IgD-negative memory B cell (primary cell): ENCODE measurements around the gene SLC19A1. TPM values are rescaled to one million over a fixed set of nuclear protein-coding genes. Genes with fewer than 3 reads are reported as not detected.
A peak's percentile ranks its signal among the peaks of the same experiment; 100 is the strongest.

ENCODE experiments used
- H3K27ac Mint-ChIP-seq, 3 donors: one replicate each; pipeline ENCODE4 v1.8.0; 2020 to 2022; ENCODE audit warnings: mild to moderate bottlenecking in 3 of 3, mixed read lengths in 3 of 3, moderate library complexity in 1 of 3
- H3K27me3 Mint-ChIP-seq: one replicate; pipeline ENCODE4 v1.8.0; 2021; ENCODE audit warnings: mixed read lengths
- H3K36me3 Mint-ChIP-seq: one replicate; pipeline ENCODE4 v1.8.0; 2020; ENCODE audit warnings: mild to moderate bottlenecking, mixed read lengths
- H3K4me1 Mint-ChIP-seq, 3 donors: one replicate each; pipeline ENCODE4 v1.8.0; 2020 to 2022; ENCODE audit warnings: mixed read lengths in 3 of 3, mild to moderate bottlenecking in 1 of 3
- H3K4me3 Mint-ChIP-seq, 4 donors: one replicate each; pipeline ENCODE4 v1.8.0; 2020 to 2022; ENCODE audit warnings: mild to moderate bottlenecking in 4 of 4, mixed read lengths in 4 of 4, moderate library complexity in 3 of 4
- H3K9me3 Mint-ChIP-seq, 3 donors: one replicate each; pipeline ENCODE4 v1.8.0; 2020 to 2021; ENCODE audit warnings: mixed read lengths in 3 of 3, mild to moderate bottlenecking in 1 of 3
- polyA plus RNA-seq: library from polyadenylated mRNA; unstranded; fragments of 300-500 nt; fragmentation: Illumina TruSeq; gene quantifications from one replicate; pipeline ENCODE4 v1.2.3, GENCODE V29; 2021

SLC19A1 gene
- polyA plus RNA-seq, 1 donor from 2014 or later: 15.2 TPM

DNA sequence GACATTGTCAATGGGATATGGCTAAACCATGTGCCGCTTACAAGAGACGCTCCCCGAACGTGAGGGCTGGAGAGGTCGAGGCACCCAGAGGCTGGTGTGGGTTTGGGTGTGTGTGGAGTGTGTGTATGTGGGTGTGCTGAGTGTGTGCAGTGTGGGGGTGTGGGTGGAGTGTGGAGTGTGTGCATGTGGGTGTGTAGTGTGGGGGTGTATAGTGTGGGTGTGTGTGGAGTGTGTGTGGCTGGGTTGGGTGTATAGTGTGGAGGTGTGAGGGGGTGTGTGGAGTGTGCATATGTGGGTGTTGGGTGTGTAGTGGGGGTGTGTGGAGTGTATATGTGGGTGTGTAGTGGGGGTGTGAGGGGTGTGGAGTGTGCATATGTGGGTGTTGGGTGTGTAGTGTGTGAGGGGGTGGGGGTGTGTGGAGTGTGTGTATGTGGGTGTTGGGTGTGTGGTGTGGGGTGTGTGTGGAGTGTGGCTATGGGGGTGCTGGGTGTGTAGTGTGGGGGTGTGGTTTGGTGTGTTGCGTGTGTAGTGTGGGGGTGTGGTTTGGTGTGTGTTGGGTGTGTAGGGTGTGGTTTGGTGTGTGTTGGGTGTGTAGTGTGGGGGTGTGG lies 42.2 kb downstream of the SLC19A1 start:
- no peak overlapping the region for H3K4me3 Mint-ChIP-seq
- no peak overlapping the region for H3K27ac Mint-ChIP-seq
- peaks cover 3% of the 10 kb centered on the region for H3K36me3 Mint-ChIP-seq
- peaks cover 0 to 2% (median 0%) of the 10 kb centered on the region in 3 donors for H3K4me1 Mint-ChIP-seq
- H3K9me3 Mint-ChIP-seq: peaks cover 0 to 2% (median 1%) of the 10 kb centered on the region in 3 donors
- H3K27me3 Mint-ChIP-seq: no peaks in the 10 kb centered on the region

DNA sequence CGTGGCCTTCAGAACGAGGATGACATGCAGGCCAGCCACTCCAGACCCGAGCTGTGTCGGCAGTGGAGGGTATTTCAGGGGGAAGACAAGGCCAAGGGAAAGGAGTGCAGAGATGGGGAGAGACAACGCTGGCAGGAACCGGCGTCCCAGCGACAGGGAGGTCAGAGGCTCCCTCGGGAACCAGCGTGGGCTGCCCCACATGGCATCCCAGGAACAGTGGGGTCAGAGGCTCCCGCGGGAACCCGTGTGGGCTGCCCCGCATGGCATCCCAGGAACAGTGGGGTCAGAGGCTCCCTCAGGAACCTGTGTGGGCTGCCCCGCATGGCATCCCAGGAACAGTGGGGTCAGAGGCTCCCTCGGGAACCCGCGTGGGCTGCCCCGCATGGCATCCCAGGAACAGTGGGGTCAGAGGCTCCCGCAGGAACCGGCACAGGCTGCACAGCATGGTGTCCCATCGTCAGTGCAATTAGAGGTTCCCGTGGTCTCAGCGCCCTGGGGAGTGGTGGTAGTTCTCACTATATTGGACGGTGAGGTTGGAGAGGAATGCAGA lies 43.0 kb downstream of the SLC19A1 start:
- H3K4me3 Mint-ChIP-seq: no peak overlapping the region
- peak overlapping the region in 1 of 3 donors; percentile 78 for H3K27ac Mint-ChIP-seq
- no peaks in the 10 kb centered on the region for H3K27me3 Mint-ChIP-seq
- peaks cover 0 to 2% (median 0%) of the 10 kb centered on the region in 3 donors for H3K4me1 Mint-ChIP-seq
- peaks cover 3% of the 10 kb centered on the region for H3K36me3 Mint-ChIP-seq
- peaks cover 0 to 2% (median 1%) of the 10 kb centered on the region in 3 donors for H3K9me3 Mint-ChIP-seq

DNA sequence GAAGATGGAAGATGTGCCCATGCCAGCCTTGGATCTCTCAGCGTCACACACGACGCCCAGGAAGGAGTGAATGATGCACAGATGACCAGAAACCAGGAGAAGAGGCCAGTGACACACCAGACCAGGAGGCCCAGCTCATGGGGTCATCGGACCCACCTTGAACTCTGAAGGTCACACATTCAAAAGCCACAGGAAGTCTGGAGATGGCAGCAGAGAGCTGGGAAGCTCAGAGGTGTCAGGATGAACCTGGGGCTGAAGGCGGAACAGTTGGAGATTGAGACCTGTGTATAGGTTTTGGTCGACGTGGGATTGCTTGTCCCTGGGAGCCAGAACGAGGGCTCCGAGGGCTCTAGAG lies 43.6 kb downstream of the SLC19A1 start:
- H3K4me3 Mint-ChIP-seq: no peak overlapping the region
- H3K27me3 Mint-ChIP-seq: no peaks in the 10 kb centered on the region
- peaks cover 0 to 2% (median 1%) of the 10 kb centered on the region in 3 donors for H3K9me3 Mint-ChIP-seq
- H3K4me1 Mint-ChIP-seq: peaks cover 0 to 2% (median 0%) of the 10 kb centered on the region in 3 donors
- H3K36me3 Mint-ChIP-seq: peaks cover 3% of the 10 kb centered on the region
- no peak overlapping the region for H3K27ac Mint-ChIP-seq

DNA sequence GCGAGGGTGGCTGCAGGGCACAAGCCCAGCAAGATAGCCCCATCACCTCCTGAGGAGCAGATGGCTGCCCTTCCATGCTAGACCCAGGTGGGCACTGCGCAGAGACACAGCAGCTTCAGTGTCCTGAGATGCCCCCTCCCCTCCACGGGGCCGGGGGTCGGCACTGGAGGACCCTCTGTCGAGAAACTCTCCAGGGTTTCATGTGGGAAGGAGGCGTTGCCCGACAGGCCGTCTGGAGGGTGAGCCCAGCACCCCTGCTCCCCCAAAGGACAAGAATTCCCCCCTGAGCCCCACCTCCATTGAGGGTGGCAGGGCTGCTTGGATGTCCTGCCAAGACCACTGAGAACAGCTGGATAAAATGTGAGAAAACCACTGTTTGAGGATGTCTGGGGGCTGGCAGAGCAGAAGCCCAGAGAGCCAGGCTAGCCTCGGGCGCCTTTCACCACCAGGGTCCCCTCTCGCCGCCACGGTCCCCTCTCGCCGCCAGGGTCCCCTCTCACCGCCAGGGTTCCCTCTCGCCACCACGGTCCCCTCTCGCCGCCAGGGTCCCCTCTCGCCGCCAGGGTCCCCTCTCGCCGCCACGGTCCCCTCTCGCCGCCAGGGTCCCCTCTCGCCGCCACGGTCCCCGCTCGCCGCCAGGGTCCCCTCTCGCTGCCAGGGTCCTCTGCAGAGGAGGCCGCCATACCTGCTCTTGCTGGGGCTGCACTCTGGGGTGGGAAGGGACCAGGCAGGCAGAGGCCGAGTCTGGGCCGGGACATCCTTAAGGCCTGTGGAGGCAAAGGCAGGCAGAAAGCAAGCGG lies 44.2 kb downstream of the SLC19A1 start:
- Mint-ChIP-seq H3K36me3 (peaks cover 3% of the 10 kb centered on the region), H3K27ac (no peak overlapping the region), H3K4me3 (no peak overlapping the region), H3K9me3 (peaks cover 0 to under 1% (median under 1%) of the 10 kb centered on the region in 3 donors), H3K4me1 (peaks cover 0 to 2% (median 0%) of the 10 kb centered on the region in 3 donors), H3K27me3 (no peaks in the 10 kb centered on the region)

DNA sequence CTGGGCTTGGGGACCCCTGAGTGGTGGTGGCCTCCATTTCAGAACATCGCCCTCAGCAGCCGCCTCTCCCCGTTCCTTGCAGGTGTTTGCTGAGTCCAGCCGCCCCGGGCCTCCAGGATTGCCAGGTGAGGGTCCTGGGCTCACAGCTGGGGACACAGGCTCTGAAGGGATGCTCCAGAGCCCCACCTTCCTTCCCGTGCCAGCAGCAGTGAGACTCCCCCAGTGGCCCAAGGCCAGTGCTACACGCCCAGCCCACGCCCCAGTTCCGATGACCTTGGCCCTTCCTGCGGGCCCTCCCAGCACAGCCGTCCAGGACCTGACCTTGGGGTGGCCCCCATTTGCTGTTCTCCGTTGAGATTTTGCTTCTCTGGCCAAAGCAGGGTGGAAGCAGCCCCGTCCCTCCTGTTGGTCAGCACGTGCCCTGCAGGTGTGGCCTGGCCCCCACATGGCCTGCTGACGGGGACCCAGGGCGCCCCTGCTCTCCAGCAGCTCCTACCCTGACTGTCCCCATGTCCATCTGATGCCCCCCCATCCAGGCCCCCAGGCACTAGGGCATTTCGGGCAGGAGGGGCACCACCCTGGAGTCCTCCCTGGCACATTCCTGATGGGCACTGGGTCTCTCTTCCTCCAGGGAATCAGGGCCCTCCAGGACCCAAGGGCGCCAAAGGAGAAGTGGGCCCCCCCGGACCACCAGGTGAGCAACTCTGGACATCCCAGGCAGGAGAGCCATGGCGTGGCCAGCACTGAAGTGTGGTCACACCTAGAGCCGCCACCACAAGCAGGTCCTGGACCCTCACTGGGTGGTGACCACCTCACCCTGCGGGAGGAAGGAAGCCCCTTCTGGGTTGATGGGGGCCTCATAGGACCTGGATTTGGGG lies 45.0 kb downstream of the SLC19A1 start:
- H3K36me3 Mint-ChIP-seq: peaks cover 3% of the 10 kb centered on the region
- no peak overlapping the region for H3K4me3 Mint-ChIP-seq
- H3K9me3 Mint-ChIP-seq: no peaks in the 10 kb centered on the region
- no peaks in the 10 kb centered on the region for H3K27me3 Mint-ChIP-seq
- no peak overlapping the region for H3K27ac Mint-ChIP-seq
- H3K4me1 Mint-ChIP-seq: peaks cover 0 to 2% (median 0%) of the 10 kb centered on the region in 3 donors

DNA sequence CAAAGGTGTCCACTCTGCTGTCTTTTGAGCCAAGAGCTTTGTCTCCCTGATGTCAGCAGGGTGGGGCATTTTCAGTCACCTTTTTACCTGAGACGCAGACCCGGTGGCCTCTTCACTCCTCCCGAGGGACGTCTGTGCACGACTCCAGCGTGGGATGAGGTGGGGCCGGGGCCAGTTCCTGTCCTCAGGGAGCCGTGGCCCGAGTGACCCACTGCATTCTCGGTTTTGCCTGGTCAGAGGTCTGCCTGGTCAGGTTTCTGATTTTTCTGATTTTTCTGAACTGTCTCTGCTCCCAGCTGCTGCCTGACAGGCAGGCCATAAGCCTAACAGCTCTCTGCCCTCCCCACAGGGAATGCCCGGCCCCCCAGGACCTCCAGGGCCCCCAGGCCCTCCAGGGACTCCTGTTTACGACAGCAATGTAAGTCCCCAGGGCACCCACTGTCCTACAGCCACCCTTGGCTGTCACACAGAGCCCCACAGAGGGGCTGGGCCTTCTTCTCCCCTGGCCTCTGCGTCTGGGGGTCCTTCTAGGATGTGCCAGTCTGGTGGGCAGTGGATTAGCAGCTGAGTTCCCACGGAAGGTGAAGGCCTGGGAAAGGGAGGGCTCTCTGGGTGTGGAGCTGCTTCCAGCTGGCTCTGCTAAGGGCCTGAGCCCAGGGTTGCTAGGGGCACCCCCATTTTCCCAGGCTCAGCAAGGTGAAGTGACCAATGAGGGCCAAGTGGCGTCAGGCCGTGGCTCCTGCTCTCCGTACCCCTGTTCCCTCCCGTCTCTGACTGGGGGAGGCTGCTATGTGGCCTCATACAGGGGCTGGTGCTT lies 45.9 kb downstream of the SLC19A1 start:
- Mint-ChIP-seq H3K27ac (no peak overlapping the region), H3K4me3 (no peak overlapping the region), H3K9me3 (no peaks in the 10 kb centered on the region), H3K4me1 (peaks cover 0 to 2% (median 0%) of the 10 kb centered on the region in 3 donors), H3K36me3 (peaks cover 3% of the 10 kb centered on the region), H3K27me3 (no peaks in the 10 kb centered on the region)

DNA sequence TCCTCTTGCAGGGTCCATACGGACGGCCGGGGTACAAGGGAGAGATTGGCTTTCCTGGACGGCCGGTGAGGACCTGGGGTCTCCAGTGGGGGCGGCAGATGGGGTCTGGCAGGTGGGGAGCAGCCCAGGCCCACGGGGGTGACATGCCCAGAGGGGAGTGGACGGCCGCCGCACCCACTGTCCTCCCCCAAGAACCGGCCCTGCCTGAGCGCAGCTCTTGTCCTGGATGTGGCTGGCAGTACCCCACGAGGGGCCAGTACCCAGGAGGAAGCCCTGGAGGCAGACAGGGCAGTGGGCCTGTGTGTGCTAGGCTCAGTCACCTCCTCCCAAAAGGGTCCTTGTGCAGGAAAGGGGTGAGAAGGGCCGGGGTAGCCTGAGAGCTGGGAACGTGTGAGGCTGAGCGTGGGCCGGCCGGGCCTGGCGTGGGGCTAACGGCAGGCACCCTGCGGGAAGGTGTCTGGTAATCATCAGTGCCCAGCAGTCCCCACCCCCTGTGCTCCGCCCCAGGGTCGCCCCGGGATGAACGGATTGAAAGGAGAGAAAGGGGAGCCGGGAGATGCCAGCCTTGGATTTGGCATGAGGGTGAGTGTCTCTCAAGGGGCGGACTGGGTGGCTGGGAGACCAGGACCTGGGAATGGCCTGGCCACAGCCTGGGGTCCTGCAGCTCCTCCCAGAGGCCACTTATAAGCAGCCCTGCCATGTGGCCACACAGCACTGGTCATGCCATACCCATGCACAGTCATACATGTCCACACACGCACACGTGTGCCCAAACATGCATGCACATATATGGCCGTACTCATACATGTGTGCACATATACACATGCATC lies 47.2 kb downstream of the SLC19A1 start:
- H3K9me3 Mint-ChIP-seq: no peaks in the 10 kb centered on the region
- peaks cover 3% of the 10 kb centered on the region for H3K36me3 Mint-ChIP-seq
- H3K27me3 Mint-ChIP-seq: no peaks in the 10 kb centered on the region
- H3K27ac Mint-ChIP-seq: no peak overlapping the region
- peaks cover 0 to 2% (median 0%) of the 10 kb centered on the region in 3 donors for H3K4me1 Mint-ChIP-seq
- no peak overlapping the region for H3K4me3 Mint-ChIP-seq

DNA sequence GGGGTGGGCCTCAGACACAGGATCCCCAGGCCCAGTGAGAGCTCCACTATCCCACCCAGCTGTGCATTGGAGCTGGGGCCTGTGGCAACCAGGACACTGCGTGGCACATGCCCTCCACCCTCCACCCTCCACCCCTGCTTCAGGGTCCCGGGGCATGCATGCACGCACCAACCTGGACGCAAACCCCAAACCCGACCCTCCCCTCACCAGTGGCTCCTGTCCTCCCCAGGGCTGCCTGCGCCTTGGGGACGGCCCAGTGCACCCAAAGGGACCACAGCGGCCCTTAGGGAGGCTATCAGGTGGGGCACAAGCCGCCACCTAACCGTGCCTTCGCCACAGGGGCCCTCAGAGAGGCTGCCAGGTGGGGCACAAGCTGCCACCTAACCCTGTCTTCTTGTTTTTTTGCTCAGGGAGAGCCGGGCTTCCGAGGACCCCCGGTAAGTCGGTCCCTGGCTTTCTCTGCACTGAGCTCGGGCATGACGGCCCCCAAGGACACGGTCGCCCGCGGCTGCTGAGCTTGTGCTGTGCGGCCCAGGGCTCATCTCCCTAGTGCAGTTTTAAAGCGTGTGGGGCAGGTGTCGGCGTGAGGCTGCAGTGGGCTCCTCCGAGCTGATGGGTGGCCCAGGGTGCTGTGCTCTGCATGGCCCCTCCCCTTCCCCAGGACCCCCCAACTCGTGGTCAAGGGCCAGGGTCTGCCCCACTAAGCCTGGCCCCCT lies 47.9 kb downstream of the SLC19A1 start:
- Mint-ChIP-seq H3K4me3 (no peak overlapping the region), H3K4me1 (no peaks in the 10 kb centered on the region), H3K27ac (no peak overlapping the region), H3K9me3 (no peaks in the 10 kb centered on the region), H3K27me3 (no peaks in the 10 kb centered on the region), H3K36me3 (peaks cover 3% of the 10 kb centered on the region)

DNA sequence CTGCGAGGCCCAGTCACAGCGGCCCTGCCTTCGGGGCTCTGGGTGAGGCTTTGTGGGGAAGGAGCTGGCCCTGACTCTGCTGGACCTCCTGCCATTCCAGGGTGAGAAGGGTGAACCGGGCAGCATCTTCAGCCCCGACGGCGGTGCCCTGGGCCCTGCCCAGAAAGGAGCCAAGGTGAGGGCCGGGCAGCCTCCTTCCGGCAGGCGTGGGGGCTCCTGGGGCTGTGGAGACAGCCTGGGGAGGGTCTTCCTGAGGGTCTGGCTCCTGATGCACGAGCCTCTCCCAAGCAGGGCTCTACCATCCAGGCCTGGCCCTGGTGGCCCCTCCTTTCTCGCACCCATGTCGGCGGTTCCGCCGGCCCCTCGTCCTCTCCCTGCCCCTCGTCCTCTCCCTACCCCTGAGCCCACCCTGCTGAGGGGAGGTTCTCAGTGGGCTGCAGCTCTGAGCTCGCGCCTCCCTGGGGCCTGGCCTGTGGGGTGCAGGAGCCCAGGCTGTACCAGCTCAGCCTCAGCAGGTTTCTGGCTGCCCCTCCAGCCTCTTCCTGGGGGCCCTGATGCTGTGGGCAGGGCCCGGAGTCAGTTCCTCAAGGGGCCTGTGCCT lies 48.7 kb downstream of the SLC19A1 start:
- H3K4me1 Mint-ChIP-seq: no peaks in the 10 kb centered on the region
- H3K9me3 Mint-ChIP-seq: no peaks in the 10 kb centered on the region
- H3K36me3 Mint-ChIP-seq: peaks cover 3% of the 10 kb centered on the region
- H3K27me3 Mint-ChIP-seq: no peaks in the 10 kb centered on the region
- H3K27ac Mint-ChIP-seq: no peak overlapping the region
- no peak overlapping the region for H3K4me3 Mint-ChIP-seq

DNA sequence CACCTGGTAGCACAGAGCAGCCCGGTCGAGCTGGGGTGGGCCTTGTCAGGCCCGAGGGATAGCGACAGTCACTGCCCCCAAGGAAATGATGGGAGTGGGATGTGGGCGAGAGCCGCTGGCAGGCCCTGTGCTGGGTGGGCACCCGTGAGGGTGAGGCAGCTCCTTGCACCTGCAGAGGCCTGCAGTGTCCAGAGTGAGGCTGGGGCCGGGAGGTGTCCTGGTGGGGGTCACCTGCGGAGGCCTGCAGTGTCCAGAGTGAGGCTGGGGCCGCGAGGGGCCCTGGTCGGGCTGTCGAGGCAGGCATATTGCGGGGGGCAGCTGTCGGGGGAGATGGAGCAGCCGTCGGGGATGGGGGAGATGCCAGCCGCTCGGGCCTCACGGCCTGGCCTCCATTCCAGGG lies 49.5 kb downstream of the SLC19A1 start:
- Mint-ChIP-seq H3K36me3 (peaks cover 3% of the 10 kb centered on the region), H3K4me1 (no peaks in the 10 kb centered on the region), H3K4me3 (no peak overlapping the region), H3K9me3 (no peaks in the 10 kb centered on the region), H3K27me3 (no peaks in the 10 kb centered on the region), H3K27ac (no peak overlapping the region)

DNA sequence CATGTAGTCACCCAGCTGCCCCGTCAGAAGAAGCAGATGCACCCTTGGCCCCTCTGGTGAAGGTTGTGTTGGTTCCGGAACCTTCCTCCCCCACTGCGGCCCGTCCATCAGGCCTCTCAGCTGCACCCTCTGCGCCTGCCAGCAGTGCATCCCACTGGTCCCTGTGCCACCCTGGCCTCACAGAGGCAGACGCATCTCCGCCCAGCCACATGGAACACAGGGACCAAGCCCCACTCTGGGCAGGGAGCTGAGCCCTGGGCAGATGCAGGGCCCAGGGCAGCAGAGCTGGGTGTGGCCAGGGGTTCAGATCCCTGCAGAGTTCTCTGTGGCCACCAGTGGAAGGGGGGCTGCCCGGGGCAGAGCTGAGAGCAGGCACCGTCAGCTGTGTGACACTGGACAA lies 50.6 kb downstream of the SLC19A1 start:
- H3K4me1 Mint-ChIP-seq: no peaks in the 10 kb centered on the region
- H3K9me3 Mint-ChIP-seq: no peaks in the 10 kb centered on the region
- peak overlapping the region in 1 of 4 donors; percentile 28 for H3K4me3 Mint-ChIP-seq
- H3K27me3 Mint-ChIP-seq: no peaks in the 10 kb centered on the region
- peaks cover 3% of the 10 kb centered on the region for H3K36me3 Mint-ChIP-seq
- H3K27ac Mint-ChIP-seq: no peak overlapping the region

DNA sequence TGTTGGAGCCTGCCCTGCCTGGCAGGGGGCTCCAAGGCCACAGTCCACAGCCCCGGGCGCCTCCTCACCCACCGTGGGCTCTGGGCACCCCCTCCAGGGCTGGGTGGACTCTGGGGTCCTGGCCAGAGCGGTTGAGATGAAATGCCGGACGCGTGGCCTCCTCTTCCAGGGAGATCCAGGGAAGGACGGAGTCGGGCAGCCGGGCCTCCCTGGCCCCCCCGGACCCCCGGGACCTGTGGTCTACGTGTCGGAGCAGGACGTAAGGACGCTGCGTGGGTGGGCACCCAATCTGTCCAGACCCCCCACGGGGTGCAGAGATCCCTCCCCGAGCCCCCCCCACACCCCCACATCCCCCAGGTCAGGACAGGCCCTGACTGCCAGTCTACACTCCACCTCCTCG lies 51.2 kb downstream of the SLC19A1 start:
- H3K27me3 Mint-ChIP-seq: no peaks in the 10 kb centered on the region
- no peak overlapping the region for H3K4me3 Mint-ChIP-seq
- H3K4me1 Mint-ChIP-seq: peaks cover 0 to 2% (median 0%) of the 10 kb centered on the region in 3 donors
- no peak overlapping the region for H3K27ac Mint-ChIP-seq
- peaks cover 3% of the 10 kb centered on the region for H3K36me3 Mint-ChIP-seq
- H3K9me3 Mint-ChIP-seq: no peaks in the 10 kb centered on the region
